Neural cell (in vitro differentiated cells): Measurements from ENCODE around the gene POLR1A. TPM values are rescaled to one million over a fixed set of nuclear protein-coding genes. Genes with fewer than 3 reads are reported as not detected.
"Not testable (repeated sequence)": the region's sequence is repeated elsewhere in the genome, so short reads cannot be mapped to it uniquely, and the experiment has no call there.

Source experiments
- H2AFZ ChIP-seq: fragments of 200-600, 300-800 bp; sonication (generic), shearing (Covaris generic); 2 replicates; pipeline ENCODE4 v1.6.0; 2014; ENCODE audit warnings: low read depth, mild to moderate bottlenecking, antibody characterized with exemption, low read length, moderate library complexity
- H3F3A ChIP-seq: fragments of 200-600 bp; shearing (Covaris generic); 2 replicates; pipeline ENCODE4 v1.6.1; 2016; ENCODE audit warnings: mild to moderate bottlenecking, moderate library complexity, mixed read lengths, antibody characterized with exemption, low read length; ENCODE audit not compliant: insufficient read depth, poor library complexity, severe bottlenecking
- H3K27ac ChIP-seq: fragments of 200-600, 300-800 bp; sonication (generic), shearing (Covaris generic); 2 replicates; pipeline ENCODE4 v1.5.1; 2014; ENCODE audit warnings: mild to moderate bottlenecking, low read length, moderate library complexity
- H3K27me3 ChIP-seq: fragments of 300-800, 200-600 bp; sonication (generic), shearing (Covaris generic); 2 replicates; pipeline ENCODE4 v1.6.0; 2014; ENCODE audit warnings: mild to moderate bottlenecking, low read depth, low read length, moderate library complexity; ENCODE audit not compliant: insufficient read depth
- H3K36me3 ChIP-seq: fragments of 300-800, 200-600 bp; sonication (generic), shearing (Covaris generic); 2 replicates; pipeline ENCODE4 v1.5.1; 2014; ENCODE audit warnings: mild to moderate bottlenecking, antibody characterized with exemption, low read length, moderate library complexity; ENCODE audit not compliant: insufficient read depth
- H3K4me2 ChIP-seq: fragments of 300-800, 200-600 bp; sonication (generic), shearing (Covaris generic); 2 replicates; pipeline ENCODE4 v1.6.0; 2014; ENCODE audit warnings: mild to moderate bottlenecking, low read length
- H3K4me3 ChIP-seq: fragments of 300-800, 200-600 bp; sonication (generic), shearing (Covaris generic); 2 replicates; pipeline ENCODE4 v1.5.1; 2014; ENCODE audit warnings: mild to moderate bottlenecking, low read length, moderate library complexity
- H3K79me2 ChIP-seq: fragments of 200-600 bp; shearing (Covaris generic); replicated peaks from 2 replicates; pipeline ENCODE4 v1.6.0; 2014; ENCODE audit warnings: mild to moderate bottlenecking, low read length, moderate library complexity; ENCODE audit not compliant: insufficient read depth
- H3K9ac ChIP-seq: fragments of 300-800, 200-600 bp; sonication (generic), shearing (Covaris generic); 2 replicates; pipeline ENCODE4 v1.6.1; 2016; ENCODE audit warnings: mild to moderate bottlenecking, low read length, mixed read lengths
- H3K9me2 ChIP-seq: fragments of 200-600 bp; shearing (Covaris generic); 2 replicates; pipeline ENCODE4 v1.6.1; 2016; ENCODE audit warnings: mild to moderate bottlenecking, low read length, mixed read lengths; ENCODE audit not compliant: insufficient read depth
- H3K9me3 ChIP-seq: fragments of 200-600, 300-800 bp; sonication (generic), shearing (Covaris generic); 2 replicates; pipeline ENCODE4 v1.6.1; 2016; ENCODE audit warnings: mild to moderate bottlenecking, mixed run types, low read length, moderate library complexity, mixed read lengths
- H4K20me1 ChIP-seq: fragments of 200-600 bp; shearing (Covaris generic); 2 replicates; pipeline ENCODE4 v1.6.1; 2016; ENCODE audit warnings: mild to moderate bottlenecking, mixed run types; ENCODE audit not compliant: insufficient read depth
- CTCF ChIP-seq: fragments of 450-650 bp; IDR thresholded peaks from 2 replicates; pipeline ENCODE4 v1.5.1; 2014; ENCODE audit warnings: antibody characterized with exemption, mild to moderate bottlenecking, moderate library complexity; ENCODE audit not compliant: poor library complexity, severe bottlenecking
- EP300 ChIP-seq: fragments of 450-650 bp; conservative IDR thresholded peaks from 2 replicates; pipeline ENCODE4 v1.6.1; 2014; ENCODE audit warnings: antibody characterized with exemption, mild to moderate bottlenecking, moderate library complexity; ENCODE audit not compliant: poor library complexity, severe bottlenecking
- EZH2 ChIP-seq: fragments of 200-600, 300-800 bp; shearing (Covaris generic), sonication (generic); IDR thresholded peaks from 2 replicates; pipeline ENCODE4 v1.6.1; 2014; ENCODE audit warnings: antibody characterized with exemption, low read length, borderline replicate concordance, mild to moderate bottlenecking; ENCODE audit not compliant: insufficient read depth, poor library complexity, severe bottlenecking
- MXI1 ChIP-seq: fragments of 450-650 bp; conservative IDR thresholded peaks from 2 replicates; pipeline ENCODE4 v1.6.1; 2014; ENCODE audit warnings: antibody characterized with exemption, mild to moderate bottlenecking; ENCODE audit not compliant: poor library complexity, severe bottlenecking
- POLR2AphosphoS5 ChIP-seq: IDR thresholded peaks from 2 replicates; pipeline ENCODE4 v1.6.1; 2012
- RAD21 ChIP-seq: fragments of 450-650 bp; conservative IDR thresholded peaks from 2 replicates; pipeline ENCODE4 v1.6.1; 2014; ENCODE audit warnings: antibody characterized with exemption, mild to moderate bottlenecking, moderate library complexity
- REST ChIP-seq: IDR thresholded peaks from 2 replicates; pipeline ENCODE4 v1.6.1; 2012; ENCODE audit warnings: borderline replicate concordance
- SMC3 ChIP-seq: fragments of 450-650 bp; conservative IDR thresholded peaks from 2 replicates; pipeline ENCODE4 v1.6.1; 2014; ENCODE audit warnings: antibody characterized with exemption, mild to moderate bottlenecking, moderate library complexity; ENCODE audit not compliant: poor library complexity
- TAF1 ChIP-seq: IDR thresholded peaks from 2 replicates; pipeline ENCODE4 v1.6.1; 2012; ENCODE audit warnings: low read depth
- polyA plus RNA-seq: library from polyadenylated mRNA; depleted of rRNA; stranded (reverse); fragments of >200 nt; gene quantifications from 2 replicates; pipeline ENCODE4 v1.2.3, GENCODE V29; 2014

Gene POLR1A
- polyA plus RNA-seq, 1 donor from 2014 or later = 5.4 TPM

GRCh38 chr2:85992611-85993010, 113.1 kb downstream of the POLR1A start:
- TF ChIP-seq SMC3 = no peak
- H3F3A ChIP-seq = no peaks in the 10 kb centered on the region
- H3K79me2 ChIP-seq = no peaks in the 10 kb centered on the region

GRCh38 chr2:85992053-85992452, 113.6 kb downstream of the POLR1A start:
- not testable (repeated sequence) for H3F3A ChIP-seq, H3K27me3 ChIP-seq, H3K9me2 ChIP-seq, H3K27ac ChIP-seq, H3K9me3 ChIP-seq, H3K4me2 ChIP-seq, H3K79me2 ChIP-seq, H2AFZ ChIP-seq, H4K20me1 ChIP-seq, H3K9ac ChIP-seq, H3K36me3 ChIP-seq, H3K4me3 ChIP-seq

More at GRCh38 chr2:85992611-85993010, 113.1 kb downstream of the POLR1A start:
- H3K4me2 ChIP-seq = no peak overlapping the region
- H2AFZ ChIP-seq = no peak overlapping the region
- H3K27me3 ChIP-seq = no peaks in the 10 kb centered on the region
- H3K9me3 ChIP-seq = no peaks in the 10 kb centered on the region
- H3K4me3 ChIP-seq = no peak overlapping the region
- H3K36me3 ChIP-seq = no peaks in the 10 kb centered on the region
- no peak overlapping the region for H3K27ac ChIP-seq
- no peak overlapping the region for H3K9ac ChIP-seq
- no peaks in the 10 kb centered on the region for H4K20me1 ChIP-seq
- H3K9me2 ChIP-seq = no peaks in the 10 kb centered on the region

GRCh38 chr2:85990084-85990483, 115.6 kb downstream of the POLR1A start:
- Histone ChIP-seq H3K9ac (no peak overlapping the region), H3K27ac (no peak overlapping the region)

More at GRCh38 chr2:85990084-85990483, 115.6 kb downstream of the POLR1A start:
- no peak overlapping the region for H3K4me2 ChIP-seq
- no peaks in the 10 kb centered on the region for H3K9me3 ChIP-seq
- H3K4me3 ChIP-seq = no peak overlapping the region
- no peaks in the 10 kb centered on the region for H4K20me1 ChIP-seq
- TF ChIP-seq EP300 (no peak), REST (no peak), TAF1 (no peak), SMC3 (no peak), EZH2 (no peak), MXI1 (no peak), RAD21 (no peak), CTCF (no peak), POLR2AphosphoS5 (no peak)
- H3K9me2 ChIP-seq = no peaks in the 10 kb centered on the region
- H3K27me3 ChIP-seq = no peaks in the 10 kb centered on the region
- H3K79me2 ChIP-seq = no peaks in the 10 kb centered on the region
- H2AFZ ChIP-seq = no peak overlapping the region
- H3F3A ChIP-seq = no peaks in the 10 kb centered on the region
- no peaks in the 10 kb centered on the region for H3K36me3 ChIP-seq
